WTC11 (cell line): Measurements from ENCODE around the gene SPTB. TPM values are rescaled to one million over a fixed set of nuclear protein-coding genes. Genes with fewer than 3 reads are reported as not detected.

Experiments
- ATAC-seq: fragments of 200-7000 bp; cut with Tn5 transposase; 2 replicates; pipeline ENCODE4 v1.10.0; 2021; ENCODE audit warnings: mild to moderate bottlenecking, moderate library complexity
- CTCF ChIA-PET: fragments of 300-600 bp; sonication (Branson Sonifier 250); formaldehyde crosslinking; loops from one replicate; lab custom pipeline; 2021; ENCODE audit warnings: antibody characterized with exemption; lab: Charles Lee
- POLR2A ChIA-PET: fragments of 350-600 bp; sonication (Branson Sonifier 250); formaldehyde crosslinking; loops from one replicate; lab custom pipeline; 2021; ENCODE audit warnings: antibody characterized with exemption; lab: Charles Lee
- DNase-seq: peaks from one replicate; pipeline ENCODE4 v3.0.0; 2021; ENCODE audit warnings: low spot score
- H3K27ac Mint-ChIP-seq: 2 replicates; pipeline ENCODE4 v1.8.0; 2021; ENCODE audit warnings: mixed read lengths
- H3K27me3 Mint-ChIP-seq: 2 replicates; pipeline ENCODE4 v1.8.0; 2021; ENCODE audit warnings: low read depth, mild to moderate bottlenecking, moderate library complexity, mixed read lengths
- H3K36me3 Mint-ChIP-seq: 2 replicates; pipeline ENCODE4 v1.8.0; 2021; ENCODE audit warnings: mixed read lengths
- H3K4me1 Mint-ChIP-seq: 2 replicates; pipeline ENCODE4 v1.8.0; 2022; ENCODE audit warnings: mixed read lengths
- H3K4me3 Mint-ChIP-seq: 2 replicates; pipeline ENCODE4 v1.8.0; 2021; ENCODE audit warnings: mild to moderate bottlenecking, moderate library complexity, mixed read lengths
- H3K9me3 Mint-ChIP-seq: 2 replicates; pipeline ENCODE4 v1.8.0; 2021; ENCODE audit warnings: mixed read lengths
- AFF4 ChIP-seq: sonication (generic); formaldehyde crosslinking; IDR thresholded peaks from 2 replicates; pipeline ENCODE4 v1.8.1; 2023; ENCODE audit warnings: mild to moderate bottlenecking, missing genetic modification reagents, borderline replicate concordance
- ARID4B ChIP-seq: sonication (generic); formaldehyde crosslinking; IDR thresholded peaks from 2 replicates; pipeline ENCODE4 v1.8.0; 2023; ENCODE audit warnings: missing genetic modification reagents, mild to moderate bottlenecking, borderline replicate concordance
- ATF2 ChIP-seq: sonication (generic); formaldehyde crosslinking; IDR thresholded peaks from 2 replicates; pipeline ENCODE4 v1.8.1; 2022; ENCODE audit warnings: low read depth, missing genetic modification reagents, borderline replicate concordance
- CDX4 ChIP-seq: fragments of 250-450 bp; sonication (Bioruptor Pico); IDR thresholded peaks from 2 replicates; pipeline ENCODE4 v1.9.0; 2021; ENCODE audit warnings: moderate library complexity, mild to moderate bottlenecking, inconsistent platforms, borderline replicate concordance
- CREB1 ChIP-seq: sonication (generic); formaldehyde crosslinking; IDR thresholded peaks from 2 replicates; pipeline ENCODE4 v1.8.0; 2023; ENCODE audit warnings: mild to moderate bottlenecking, missing genetic modification reagents
- FOXJ3 ChIP-seq: sonication (generic); formaldehyde crosslinking; IDR thresholded peaks from 2 replicates; pipeline ENCODE4 v1.9.0; 2021; ENCODE audit warnings: missing genetic modification reagents, mild to moderate bottlenecking, borderline replicate concordance
- GRHL2 ChIP-seq: fragments of 250-450 bp; sonication (Bioruptor Pico); IDR thresholded peaks from 2 replicates; pipeline ENCODE4 v1.8.0; 2022; ENCODE audit warnings: mild to moderate bottlenecking, moderate library complexity; ENCODE audit not compliant: insufficient replicate concordance, severe bottlenecking
- MLX ChIP-seq: sonication (generic); formaldehyde crosslinking; IDR thresholded peaks from 2 replicates; pipeline ENCODE4 v1.8.1; 2023; ENCODE audit warnings: mild to moderate bottlenecking, missing genetic modification reagents, moderate library complexity
- NFYB ChIP-seq: sonication (generic); formaldehyde crosslinking; conservative IDR thresholded peaks from 2 replicates; pipeline ENCODE4 v1.8.0; 2022; ENCODE audit warnings: low read depth, missing genetic modification reagents
- NR3C1 ChIP-seq: sonication (generic); formaldehyde crosslinking; conservative IDR thresholded peaks from 2 replicates; pipeline ENCODE4 v1.8.1; 2023; ENCODE audit warnings: low read depth, mild to moderate bottlenecking, missing genetic modification reagents
- PREB ChIP-seq: sonication (generic); formaldehyde crosslinking; IDR thresholded peaks from 2 replicates; pipeline ENCODE4 v1.8.1; 2022; ENCODE audit warnings: mild to moderate bottlenecking, missing genetic modification reagents, moderate library complexity, borderline replicate concordance
- TEAD1 ChIP-seq: sonication (generic); formaldehyde crosslinking; IDR thresholded peaks from 2 replicates; pipeline ENCODE4 v1.8.0; 2022; ENCODE audit warnings: mild to moderate bottlenecking, missing genetic modification reagents
- USF1 ChIP-seq: sonication (generic); formaldehyde crosslinking; IDR thresholded peaks from 2 replicates; pipeline ENCODE4 v1.8.0; 2022; ENCODE audit warnings: mild to moderate bottlenecking, missing genetic modification reagents
- ZBTB43 ChIP-seq: sonication (generic); formaldehyde crosslinking; IDR thresholded peaks from 2 replicates; pipeline ENCODE4 v1.8.1; 2023; ENCODE audit warnings: mild to moderate bottlenecking, missing genetic modification reagents
- ZNF219 ChIP-seq: sonication (generic); formaldehyde crosslinking; IDR thresholded peaks from 2 replicates; pipeline ENCODE4 v1.8.0; 2023; ENCODE audit warnings: missing genetic modification reagents, mild to moderate bottlenecking, borderline replicate concordance
- ZNF532 ChIP-seq: fragments of 250-450 bp; sonication (Bioruptor Pico); IDR thresholded peaks from 2 replicates; pipeline ENCODE4 v1.9.0; 2021; ENCODE audit warnings: mild to moderate bottlenecking, borderline replicate concordance
- total RNA-seq: library from RNA; stranded (reverse); gene quantifications from 3 replicates; pipeline ENCODE4 v1.2.3, GENCODE V29; 2021

Gene SPTB
- total RNA-seq, 1 experiment from 2014 or later = 3.2 TPM

- TF ChIP-seq PREB (CRISPR knock-in tag) (no peak), TEAD1 (CRISPR knock-in tag) (no peak), ZNF219 (no peak), USF1 (CRISPR knock-in tag) (no peak), ZBTB43 (no peak), MLX (CRISPR knock-in tag) (no peak), GRHL2 (CRISPR knock-in tag) (no peak)
Measured at GRCh38 chr14:64811676-64812075, 68.0 kb downstream of the SPTB start (continued).

- no peak overlapping the region for H3K4me3 Mint-ChIP-seq
- H3K4me1 Mint-ChIP-seq = peaks cover 9% of the 10 kb centered on the region
- no peaks in the 10 kb centered on the region for H3K9me3 Mint-ChIP-seq
- no peaks in the 10 kb centered on the region for H3K27me3 Mint-ChIP-seq
- ChIA-PET CTCF (interaction anchor here (1.0 to 3.1 kb wide), 2 partner anchors 72 to 83 kb away, joined by 3 to 16 read pairs; partner anchors contain the start of gene SPTB), POLR2A (no interaction called here)
- DNase-seq (no peak), ATAC-seq (no peak)
- H3K36me3 Mint-ChIP-seq = no peaks in the 10 kb centered on the region
- H3K27ac Mint-ChIP-seq = no peak overlapping the region
- TF ChIP-seq ZNF219 = no peak
- TF ChIP-seq ZNF532 = no peak
- TF ChIP-seq NR3C1 = no peak
- no peak for TF ChIP-seq ATF2 (CRISPR knock-in tag)
- TF ChIP-seq NFYB (CRISPR knock-in tag) = no peak
- TF ChIP-seq FOXJ3 = no peak
- TF ChIP-seq ARID4B (CRISPR knock-in tag) = no peak
- TF ChIP-seq CDX4 (CRISPR knock-in tag) = no peak
- TF ChIP-seq AFF4 (CRISPR knock-in tag) = no peak
- TF ChIP-seq CREB1 (CRISPR knock-in tag) = no peak
Measured at GRCh38 chr14:64808449-64808848, 71.3 kb downstream of the SPTB start.
